NCI-H1694 treated with DMSO at 0.1 percent for 48 hours (cell line): ENCODE data around the gene PLAC8.
"Not testable (repeated sequence)": the region's sequence is repeated elsewhere in the genome, so short reads cannot be mapped to it uniquely, and the experiment has no call there.

ENCODE experiments used
- DNase-seq: peaks from one replicate; lab custom pipeline; 2025; lab: John Stamatoyannopoulos, UW

Gene PLAC8, protein sequence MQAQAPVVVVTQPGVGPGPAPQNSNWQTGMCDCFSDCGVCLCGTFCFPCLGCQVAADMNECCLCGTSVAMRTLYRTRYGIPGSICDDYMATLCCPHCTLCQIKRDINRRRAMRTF

DNA sequence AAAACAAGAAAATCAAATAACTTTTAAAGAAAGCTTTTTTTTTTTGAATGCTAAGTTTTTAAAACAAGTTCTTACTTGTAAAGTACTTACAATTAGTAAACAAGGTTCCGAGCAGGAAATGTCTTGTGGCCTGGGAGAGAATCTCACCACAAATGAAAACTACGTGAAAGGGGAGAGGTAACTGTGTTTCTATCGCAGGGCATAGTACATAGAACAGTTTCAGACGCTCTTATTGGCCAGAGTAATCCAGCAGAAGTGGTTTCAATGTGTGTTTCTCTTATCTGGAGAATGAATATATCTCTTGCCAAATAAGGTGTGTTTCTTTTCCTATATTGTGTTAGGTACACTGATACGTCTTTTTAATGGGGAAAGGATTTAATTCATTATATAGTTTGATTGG lies at the start of gene PLAC8:
Gene PLAC8 (minus strand): TSS at position 154 of the 400 bp plus-strand sequence. CDS start 6,808 bp downstream, outside the sequence.
- DNase-seq, result no peak

DNA sequence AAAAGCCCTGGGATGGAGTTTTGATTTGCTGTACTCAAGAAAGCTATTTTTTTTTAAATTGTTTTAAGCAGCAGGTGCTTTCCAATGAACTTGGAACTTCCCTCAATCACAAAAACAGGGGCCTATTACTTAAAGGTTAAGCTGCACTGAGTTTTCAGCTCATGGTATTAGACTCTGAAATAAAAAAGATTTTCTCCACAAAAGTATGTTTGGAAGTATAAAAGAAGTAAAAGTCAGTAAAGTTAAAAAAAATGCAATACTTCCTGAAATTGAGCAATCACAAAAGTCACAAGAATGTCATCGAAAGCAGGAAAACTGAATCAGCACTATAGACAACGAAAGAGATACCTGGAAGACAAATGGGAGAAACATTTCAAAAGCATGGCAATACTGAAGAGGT lies 38.9 kb upstream of the PLAC8 start:
- DNase-seq, result no peak

DNA sequence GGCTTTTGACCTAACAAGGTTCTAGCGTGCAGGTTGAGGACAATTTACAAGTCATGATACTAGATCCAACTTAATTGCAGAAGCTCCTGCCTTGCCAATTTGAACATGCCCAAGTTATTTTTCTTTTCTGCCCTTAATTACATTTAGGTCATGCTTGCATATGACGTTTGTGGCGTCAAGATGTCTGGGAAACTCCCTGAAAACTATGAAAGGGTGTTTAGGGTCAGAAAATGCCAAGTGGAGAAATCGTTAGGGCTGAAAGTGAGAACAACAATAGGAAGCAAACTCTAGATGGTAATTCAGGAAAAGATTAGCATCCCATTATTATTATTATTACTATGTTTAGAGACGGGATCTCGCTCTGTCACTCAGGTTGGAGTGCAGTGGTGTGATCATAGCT lies 38.2 kb upstream of the PLAC8 start:
- no peak for DNase-seq

DNA sequence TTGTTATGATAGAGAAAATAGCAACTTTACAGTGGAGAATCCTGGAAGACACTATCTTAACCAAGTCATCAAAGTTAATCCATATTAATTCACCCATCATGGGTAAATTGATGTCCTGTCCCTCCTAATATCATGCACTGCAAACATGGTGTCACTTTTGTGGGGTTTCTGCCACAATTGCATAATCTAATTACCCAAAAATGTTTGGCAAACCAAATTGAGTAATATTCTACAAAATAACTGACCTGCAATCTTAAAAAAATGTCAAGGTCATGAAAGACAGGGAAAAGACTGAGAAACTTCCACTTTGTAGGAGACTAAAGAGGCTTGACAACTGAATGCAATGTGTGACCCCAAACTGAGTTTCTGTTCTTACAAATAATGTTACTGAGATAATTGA lies 37.1 kb upstream of the PLAC8 start:
- DNase-seq, result no peak

DNA sequence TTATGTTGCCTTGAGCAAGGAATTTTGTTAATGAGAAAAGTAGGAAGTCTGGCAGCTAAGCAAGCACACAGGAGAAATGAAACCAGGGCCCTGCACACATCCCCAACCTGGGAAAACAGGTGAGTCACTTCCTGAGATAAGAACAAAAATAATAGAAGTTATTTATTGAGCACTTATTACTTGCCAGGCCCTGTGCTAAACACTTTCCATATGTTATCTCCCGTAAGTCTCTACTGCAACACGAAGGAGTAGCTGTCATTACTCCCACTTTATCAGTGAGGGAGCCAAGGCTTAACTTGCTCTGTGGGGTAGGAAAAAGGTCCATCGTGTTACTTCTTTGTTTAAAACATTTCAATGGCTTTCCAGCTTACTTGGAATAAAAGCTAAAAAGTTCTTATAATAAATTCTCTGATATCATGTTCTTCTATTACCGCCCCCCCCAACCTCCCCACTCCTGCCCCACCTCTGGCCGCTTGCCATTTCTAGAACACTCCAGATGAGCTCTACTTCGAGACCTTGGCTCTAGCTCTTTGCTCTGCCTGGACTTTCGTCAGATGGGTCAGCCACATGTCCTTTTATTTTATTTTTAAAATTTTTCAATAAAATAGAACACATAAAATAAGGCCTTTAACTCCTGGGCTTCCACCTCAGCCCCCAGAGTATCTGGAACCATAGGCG lies 36.3 kb upstream of the PLAC8 start:
- no peak for DNase-seq

DNA sequence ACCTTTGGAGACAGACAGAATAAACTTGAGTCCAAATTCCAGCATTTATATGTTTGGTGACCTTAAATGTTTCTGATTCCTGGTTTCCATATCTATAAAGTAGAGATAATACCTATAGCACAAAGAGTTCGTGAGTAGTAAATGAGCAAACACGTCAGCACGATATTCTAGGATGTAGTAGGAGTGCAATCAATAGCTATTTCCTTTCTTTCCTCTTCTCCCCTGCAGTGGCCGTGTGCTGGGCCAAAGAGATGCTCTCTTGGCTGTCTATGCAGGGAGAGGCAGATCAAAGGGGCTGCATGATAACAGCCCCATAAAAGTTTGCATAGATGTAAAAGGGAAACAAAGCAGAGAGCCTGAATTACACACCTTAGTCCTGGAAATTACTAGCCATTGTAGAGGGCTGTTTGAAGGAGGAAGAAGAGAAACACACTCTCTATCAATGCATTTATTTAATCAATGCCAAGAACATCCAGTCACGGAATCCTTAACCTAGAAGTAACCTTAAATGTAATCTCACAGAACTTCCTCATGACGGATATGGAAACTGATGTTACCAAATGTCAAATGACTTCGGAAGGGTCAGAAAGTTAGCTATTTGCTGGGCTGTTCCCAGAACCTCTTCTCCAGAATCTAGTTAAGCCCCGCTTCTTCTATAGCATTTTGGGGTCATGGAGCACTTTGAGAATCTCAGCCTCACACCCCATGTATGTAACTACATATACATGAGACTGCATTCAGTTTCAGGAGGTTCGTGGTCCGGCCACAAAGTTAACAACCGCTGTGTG lies 35.5 kb upstream of the PLAC8 start:
- DNase-seq, result no peak

DNA sequence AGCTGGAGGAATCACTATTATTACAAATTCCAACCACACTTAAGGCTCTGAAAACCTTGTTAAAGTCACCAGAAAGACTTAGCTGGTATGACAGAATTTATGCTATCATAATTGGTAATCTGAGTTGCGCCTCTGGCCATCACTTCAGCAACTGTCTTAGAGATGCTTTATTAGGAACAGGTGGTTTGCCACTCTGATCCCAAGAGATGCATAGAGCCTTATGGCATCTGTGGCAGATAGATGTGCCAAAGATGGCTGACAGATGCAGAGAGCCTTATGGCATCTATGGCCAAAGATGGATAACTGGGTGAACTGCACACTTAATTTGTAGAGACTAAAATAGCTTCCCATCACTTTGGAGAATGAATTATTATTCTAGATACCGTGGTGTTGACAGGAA lies 32.3 kb upstream of the PLAC8 start:
- no peak for DNase-seq

DNA sequence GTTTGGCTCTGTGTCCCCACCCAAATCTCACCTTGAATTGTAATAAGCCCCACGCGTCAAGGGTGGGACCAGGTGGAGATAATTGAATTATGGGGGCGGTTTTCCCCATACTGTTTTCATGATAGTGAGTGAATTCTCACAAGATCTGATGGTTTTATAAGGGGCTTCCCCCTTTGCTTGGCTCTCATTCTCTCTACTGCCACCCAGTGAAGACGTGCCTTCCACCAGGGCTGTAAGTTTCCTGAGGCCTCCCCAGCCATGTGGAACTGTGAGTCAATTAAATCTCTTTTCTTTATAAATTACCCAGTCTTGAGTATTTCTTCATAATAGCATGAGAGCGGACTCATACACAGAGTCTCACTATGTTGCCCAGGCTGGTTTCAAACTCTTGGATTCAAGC lies 31.2 kb upstream of the PLAC8 start:
- DNase-seq, result not testable (repeated sequence)

DNA sequence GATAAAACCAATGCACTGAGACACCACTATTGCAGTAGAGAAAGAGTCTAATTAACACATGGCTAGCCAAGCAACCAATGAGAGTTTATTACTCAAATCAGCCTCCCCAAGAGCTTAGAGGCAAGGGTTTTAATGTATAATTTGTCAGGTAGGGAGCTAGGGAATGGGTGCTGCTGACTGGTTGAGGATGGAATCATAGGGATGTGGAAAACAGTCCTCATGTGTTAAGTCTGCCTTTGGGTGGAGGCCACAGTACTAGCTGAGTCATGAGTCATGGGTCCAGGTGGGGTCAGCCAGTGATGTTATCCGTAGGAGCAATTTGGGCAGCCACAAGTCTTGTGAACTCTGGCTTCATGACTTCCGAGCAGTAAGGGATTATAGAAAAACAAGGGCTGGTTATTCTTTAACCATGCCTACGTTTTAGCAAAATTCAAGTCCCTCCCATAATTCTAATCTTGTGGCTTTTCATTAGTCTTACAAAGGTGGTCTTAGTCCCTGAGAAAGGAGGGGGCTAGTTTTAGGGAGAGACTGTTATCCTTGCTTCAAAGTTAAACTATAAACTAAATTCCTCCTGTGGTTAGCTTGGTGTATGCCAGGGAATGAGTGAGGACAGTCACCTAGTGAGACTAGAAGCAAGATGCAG lies 25.1 kb upstream of the PLAC8 start:
- DNase-seq, result no peak

DNA sequence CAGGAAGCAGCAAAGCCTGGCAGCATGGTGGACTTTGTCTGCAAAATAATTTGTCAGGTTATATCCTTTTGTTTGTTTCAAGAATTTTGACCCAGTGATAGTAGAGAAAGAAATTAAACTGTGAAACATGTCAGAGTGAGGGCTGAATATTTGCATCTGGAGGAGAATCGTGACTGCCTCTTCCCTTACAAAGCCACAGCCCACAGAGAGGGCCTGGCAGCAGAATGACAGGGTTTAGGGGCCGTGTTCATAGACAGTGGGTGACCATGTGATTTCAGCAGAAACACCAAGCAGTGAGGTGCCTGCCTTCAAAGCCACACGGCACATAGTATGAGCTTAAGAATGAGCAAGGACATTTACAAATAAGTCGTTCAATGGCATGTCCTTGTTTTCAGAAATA lies 24.4 kb upstream of the PLAC8 start:
- DNase-seq, result no peak

DNA sequence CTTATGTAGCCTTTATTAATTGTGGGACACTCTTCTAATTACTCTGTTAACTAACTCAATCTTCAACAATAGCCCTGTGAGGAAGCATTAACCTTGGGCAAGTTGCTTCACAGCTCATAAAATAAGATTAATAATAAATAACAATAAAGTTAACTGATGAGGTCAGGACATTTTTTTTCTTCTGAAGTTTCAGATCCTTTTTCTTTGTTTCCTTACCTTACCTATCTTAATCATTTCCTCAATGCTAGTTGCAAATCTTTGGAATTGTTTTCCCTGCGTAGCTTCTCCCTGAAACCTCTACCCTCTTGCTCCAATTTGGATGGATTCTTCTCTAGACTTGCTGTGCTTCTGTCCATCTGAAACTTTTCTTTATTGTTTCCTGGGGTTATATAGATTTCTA lies 17.5 kb upstream of the PLAC8 start:
- no peak for DNase-seq

DNA sequence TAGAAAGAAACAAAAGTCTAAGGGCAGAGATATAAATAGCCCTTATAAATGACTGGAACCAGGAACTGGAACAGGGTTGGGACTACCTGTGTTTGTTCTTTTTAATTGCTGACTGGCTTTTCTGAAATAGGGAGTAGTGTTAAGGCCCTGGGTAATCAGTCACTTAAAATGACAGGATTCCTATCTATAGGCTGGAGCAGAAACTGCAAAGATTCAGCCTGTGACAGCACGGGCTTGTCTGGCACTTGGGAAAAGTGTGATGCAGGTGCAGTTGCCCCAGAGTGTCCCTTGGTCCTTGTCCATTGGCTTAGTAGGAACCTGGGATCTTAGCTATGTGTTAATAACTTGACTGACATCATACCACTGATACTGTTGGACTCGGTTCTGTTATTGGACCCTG lies 14.7 kb upstream of the PLAC8 start:
- no peak for DNase-seq

DNA sequence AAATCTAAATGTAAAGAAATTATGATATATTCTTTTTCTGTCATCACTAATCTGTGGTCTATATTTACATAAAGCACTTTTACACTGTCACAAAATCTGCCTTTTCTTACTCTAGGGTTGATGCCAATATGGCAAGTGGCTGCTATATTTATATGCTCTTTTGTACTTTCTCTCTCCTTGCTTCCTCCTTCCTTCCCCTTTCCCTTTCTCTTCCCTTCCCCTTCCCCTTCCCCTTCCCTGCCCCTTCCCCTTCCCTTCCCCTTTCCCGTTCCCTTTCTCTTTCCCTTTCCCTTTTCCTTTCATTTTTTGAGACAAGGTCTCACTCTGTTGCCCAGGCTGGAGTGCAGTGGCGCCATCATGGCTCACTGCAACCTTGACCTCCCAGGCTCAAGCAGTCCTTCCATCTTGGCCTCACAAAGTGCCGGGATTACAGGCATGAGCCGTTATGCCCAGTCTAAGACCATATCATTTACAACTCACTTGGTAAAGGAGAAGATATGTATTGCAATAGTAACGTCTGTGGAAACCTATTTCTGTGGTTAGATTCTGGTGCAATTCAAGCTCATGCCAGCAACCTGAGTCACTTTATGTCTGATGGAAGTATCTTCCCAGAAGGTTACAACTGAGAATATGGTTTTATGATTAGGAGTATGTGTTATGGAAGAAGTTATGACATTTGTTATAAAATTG lies 13.9 kb upstream of the PLAC8 start:
- DNase-seq, result no peak

DNA sequence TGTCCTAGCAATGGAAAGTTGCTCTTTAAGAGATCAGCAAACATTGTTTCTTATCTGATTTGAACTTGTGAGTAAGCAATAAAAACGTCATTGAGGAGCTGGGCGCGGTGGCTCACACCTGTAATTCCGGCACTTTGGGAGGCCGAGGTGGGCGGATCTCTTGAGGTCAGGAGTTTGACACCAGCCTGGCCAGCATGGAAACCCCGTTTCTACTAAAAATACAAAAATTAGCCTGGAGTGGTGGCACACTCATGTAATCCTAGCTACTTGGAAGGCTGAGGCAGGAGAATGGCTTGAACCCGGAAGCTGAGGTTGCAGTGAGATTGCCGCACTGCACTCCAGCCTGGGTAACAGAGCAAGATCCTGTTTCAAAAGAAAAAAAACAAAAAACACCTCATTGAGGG lies 11.2 kb upstream of the PLAC8 start:
- DNase-seq, result no peak

DNA sequence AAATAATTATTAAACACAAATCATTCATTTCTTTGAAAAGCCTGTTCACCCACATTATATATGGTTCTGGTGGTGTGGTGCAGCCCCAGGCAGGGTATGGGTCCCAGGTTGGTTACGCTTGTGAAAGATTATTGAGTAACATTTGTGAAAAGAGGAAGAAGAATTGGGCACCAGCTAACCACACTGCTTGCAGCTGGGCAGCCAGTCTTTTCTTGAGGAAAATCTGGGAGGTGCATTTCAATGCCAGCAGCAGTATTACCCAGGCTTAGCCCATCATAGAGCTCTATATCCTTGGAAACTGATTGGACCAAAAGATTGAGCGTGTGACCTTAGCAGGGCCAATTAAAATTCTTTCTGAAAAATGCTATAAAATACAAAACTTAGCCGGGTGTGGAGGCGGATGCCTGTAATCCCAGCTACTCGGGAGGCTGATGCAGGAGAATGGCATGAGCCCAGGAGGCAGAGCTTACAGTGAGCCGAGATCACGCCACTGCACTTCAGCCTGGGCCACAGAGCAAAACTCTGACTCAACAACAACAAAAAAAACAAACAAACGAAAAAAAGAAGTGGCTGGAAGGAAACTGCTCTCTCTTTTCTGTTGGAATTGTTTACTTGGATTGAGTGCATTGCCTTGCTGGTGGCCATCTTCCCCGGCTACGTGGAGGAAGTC lies 9.7 kb upstream of the PLAC8 start:
- DNase-seq, result no peak

DNA sequence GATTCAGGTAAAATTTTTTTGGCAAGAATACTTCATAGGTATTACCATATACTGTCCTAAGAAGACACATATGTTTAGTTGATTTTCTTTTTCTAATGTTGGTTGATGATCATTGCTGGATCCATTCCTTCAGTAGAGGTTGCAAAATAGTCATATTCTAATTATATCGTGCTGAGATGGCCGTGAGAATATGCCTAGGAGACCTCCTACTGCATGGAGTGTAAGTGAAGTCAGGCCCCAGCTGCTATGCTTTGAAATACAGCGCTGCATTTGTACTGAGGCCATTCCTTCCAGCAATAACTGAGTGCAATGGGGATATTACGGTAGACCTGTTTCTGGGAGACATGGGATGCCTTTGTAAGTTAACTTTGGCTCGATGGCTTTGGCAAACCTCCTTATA lies 6.7 kb upstream of the PLAC8 start:
- no peak for DNase-seq

DNA sequence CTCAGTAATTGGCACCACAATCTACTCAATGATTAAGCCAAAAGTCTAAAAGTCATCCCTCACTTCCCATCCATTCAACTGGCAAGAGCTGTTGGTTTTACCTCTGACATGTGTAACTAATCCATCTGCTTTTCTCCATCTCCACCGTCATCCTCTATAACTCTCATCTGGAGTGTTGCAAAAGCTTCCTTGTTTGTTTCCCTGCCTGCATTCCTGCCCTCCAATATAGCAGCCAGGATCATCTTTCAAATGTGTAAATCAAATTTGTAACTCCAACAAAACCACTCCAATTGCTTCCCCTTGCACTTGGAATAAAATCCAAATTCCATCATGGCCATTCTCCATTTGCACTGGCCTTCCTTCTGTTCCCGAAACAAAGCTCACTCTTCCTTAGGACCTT lies 4.3 kb upstream of the PLAC8 start:
- no peak for DNase-seq

DNA sequence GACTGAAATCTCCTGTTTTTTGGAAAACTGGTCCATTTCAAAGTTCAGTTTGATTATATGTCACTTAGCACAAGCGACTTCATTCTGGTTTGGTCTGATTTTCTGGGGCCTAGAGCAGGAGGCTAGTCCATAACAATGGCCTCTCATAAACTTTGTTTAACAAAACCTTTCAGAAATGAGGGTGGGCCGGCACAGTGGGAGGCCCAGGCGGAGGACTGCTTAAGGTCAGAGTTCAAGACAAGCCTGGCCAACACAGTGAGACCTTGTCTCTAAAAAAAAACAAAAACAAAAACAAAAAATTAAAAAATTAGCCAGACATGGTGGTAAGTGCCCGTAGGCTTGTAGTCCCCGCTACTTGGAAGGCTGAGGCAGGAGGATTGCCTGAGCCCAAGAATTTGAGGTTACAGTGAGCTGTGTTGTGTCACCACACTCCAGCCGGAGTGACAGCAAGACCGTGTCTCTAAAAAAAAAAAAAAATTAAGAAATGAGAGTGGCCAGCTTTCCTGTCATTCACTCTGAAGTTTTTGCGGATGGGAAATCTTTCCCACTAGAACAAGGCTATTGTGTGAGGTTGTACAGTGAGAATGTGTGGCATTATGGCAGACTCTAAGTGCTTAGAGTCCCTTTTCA lies 1.2 kb upstream of the PLAC8 start:
- no peak for DNase-seq

DNA sequence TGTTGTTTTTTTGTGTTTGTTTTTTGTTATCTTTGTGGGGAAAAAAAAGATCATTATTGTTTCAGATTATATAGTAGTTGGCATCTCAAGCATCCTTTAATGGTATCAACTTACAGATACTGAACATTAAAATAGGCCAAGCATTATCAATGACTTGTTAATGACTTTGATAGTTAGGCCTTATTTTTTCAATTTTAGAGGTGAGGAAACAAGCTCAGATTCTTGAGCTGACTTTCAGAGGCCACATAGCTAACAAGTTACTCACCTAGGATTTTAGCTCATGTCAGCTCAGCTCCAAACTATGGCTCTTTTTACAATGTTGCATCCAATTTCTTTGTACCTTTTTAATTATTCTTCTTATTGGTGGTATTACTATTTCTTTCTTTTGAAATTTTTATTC lies 471 bp upstream of the PLAC8 start:
- DNase-seq, result no peak

DNA sequence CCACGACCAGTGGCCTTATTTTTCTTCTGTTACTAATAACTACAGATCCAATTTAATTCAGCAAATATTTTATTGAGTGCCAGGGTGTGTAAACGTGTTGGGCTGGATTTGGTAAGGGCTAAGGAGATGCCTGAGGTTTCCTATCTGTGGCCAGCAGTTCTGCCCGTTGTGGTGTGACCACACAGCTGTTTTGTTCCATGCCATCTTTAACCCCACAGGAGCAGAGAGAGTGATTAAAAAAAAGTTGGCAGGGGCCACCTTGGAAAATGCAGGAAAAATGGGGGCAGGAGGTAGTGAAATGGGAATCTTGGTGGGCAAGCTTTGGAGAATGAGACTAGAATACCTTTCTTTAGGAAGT lies 1.1 kb downstream of the PLAC8 start:
- DNase-seq, result no peak

DNA sequence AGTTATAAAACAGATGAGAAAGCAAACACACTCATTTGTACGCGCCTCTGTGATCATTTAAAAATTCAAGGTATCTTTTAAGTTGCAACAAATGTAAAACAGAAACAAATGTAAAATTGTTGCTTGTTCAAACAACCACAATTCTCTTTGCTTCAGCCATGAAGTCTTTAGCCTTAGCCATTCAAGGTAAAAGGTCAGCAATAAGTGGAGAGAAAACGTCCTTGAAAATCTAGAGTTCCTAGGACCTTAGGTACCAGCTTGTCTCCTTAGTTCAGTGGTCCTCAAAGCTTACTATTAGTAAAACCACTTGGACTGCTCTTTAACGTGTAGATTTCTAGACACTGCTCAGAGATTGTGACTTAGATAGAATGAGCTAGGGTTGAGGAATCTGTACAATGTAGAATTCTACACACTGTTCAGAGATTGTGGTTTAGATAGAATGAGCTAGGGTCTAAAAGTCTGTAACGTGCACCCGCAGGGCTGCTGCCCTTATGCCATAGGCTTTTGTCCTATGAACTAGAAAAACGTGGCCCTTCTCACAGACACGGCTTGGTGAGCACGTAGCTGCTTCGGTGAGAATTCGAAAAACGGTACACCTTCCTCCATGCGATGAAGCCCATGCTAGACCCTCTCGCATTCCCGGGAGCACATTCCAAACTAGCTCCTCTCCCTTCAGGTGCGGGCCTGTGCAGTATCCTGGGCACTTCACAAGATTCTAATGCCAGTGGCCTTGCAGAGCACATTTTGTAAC lies 1.7 kb downstream of the PLAC8 start:
- no peak for DNase-seq
